GM21381 (cell line): ENCODE measurements around the gene PRDX6.
A peak's percentile ranks its signal among the peaks of the same experiment; 100 is the strongest.
"Not testable (repeated sequence)": the region's sequence is repeated elsewhere in the genome, so short reads cannot be mapped to it uniquely, and the experiment has no call there.

Experiments
- ATAC-seq: cut with Tn5 transposase; IDR thresholded peaks from one replicate; pipeline ENCODE4 v1.9.1; 2021; ENCODE audit warnings: mild to moderate bottlenecking, moderate library complexity; ENCODE audit not compliant: unreplicated experiment

The PRDX6 gene, protein sequence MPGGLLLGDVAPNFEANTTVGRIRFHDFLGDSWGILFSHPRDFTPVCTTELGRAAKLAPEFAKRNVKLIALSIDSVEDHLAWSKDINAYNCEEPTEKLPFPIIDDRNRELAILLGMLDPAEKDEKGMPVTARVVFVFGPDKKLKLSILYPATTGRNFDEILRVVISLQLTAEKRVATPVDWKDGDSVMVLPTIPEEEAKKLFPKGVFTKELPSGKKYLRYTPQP

DNA sequence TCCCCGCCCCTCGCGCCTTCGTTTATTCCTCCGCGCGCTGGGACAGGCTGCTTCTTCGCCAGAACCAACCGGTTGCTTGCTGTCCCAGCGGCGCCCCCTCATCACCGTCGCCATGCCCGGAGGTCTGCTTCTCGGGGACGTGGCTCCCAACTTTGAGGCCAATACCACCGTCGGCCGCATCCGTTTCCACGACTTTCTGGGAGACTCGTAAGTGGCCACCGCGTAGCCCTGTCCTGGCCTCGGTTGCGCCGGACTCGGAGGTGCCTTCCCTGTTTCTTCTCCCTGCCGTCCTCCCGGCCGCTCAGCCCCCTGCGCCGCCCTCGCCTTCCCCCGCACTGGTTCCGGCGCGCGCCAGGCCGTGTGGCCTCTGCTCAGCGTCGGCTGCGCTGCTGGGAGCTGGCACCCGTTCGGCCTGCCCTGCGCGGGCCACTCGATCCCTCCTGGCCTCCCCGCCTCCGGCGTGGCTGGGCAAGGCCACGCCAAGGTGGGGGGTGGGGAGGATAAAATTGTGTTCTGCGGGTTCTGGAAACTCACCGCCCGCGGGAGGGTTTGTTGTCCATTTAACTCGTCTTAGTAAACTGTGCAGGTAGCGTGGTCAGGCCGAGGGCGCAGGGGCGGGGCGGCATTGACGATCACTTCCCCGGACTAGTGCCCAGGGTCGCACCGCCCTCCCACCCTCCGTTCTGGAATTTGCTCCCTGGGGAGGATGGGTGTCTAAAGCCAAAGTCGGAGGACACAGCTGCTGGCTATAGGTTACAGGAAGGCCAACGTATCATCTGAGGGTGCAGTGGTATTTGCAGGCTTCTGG, at the start of gene PRDX6:
Gene PRDX6 (plus strand): TSS at position 50 of the 808 bp plus-strand sequence. CDS start 63 bp downstream, at position 113.
- ATAC-seq, result peak; percentile 56

DNA sequence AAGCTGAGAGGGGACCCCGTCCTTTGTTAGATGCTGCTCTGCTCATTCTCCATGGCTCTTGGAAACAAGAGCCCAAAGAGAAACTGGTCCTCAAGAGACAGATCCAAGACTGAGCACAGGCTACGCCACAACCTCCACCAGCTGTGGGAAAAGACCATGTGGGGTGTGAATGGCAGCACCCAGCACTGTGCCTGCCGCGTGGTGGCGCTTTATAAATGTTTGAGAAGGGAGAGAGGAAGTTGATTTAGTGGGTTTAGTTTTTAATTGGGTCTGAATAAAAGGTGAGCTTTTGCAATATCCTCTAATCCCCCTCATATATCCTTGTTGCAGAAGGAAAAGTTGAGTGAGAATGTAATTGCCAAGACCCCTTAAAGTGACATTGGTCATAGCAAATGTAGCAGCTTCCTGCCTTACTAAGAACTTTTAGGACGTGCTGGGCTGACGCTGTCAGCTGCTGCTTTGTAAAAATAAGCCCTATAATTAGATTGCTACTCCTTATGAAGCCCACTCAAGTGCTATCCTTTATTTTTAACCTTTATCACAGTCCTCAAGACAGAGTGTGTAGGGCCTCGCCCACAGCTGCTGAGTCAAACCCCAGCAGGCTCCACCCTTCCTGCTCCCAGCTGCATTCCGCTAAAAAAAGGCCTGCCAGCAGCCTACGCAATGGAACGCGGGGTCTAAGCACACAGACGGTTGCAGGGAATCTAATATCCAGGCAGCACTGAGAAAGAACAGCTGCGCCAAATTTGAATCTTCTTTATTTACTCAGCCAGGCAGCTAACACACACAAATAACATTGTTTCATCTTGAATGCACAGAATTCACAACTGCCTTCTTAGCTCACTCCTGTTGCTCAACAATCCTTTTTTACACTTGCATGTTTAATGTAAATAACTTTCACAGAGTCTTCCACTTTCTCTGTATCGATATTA, 47.4 kb upstream of the PRDX6 start:
- ATAC-seq, result peak; percentile 74

GRCh38 chr1:173430677-173431303, 46.3 kb upstream of the PRDX6 start:
- ATAC-seq, result no peak

GRCh38 chr1:173431304-173432045, 45.7 kb upstream of the PRDX6 start:
- peak; percentile 66 for ATAC-seq

DNA sequence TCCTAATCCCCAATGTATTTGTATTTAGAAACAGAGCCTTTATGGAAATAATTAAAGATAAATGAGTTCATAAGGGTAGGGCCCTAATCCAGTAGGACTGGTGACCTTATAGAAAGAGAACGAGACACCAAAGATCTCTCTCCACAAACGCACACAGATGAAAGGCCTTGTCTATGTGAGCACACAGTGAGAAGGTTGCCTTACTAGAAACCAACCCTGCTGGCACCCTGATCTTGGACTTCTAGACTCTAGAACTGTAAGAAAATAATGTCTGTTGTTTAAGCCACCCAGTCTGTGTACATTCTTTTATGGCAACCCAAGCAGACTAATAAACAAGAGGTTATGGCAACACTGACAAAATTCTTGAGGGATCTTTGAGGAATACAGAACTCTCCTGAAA, 44.8 kb upstream of the PRDX6 start:
- ATAC-seq, result no peak

- ATAC-seq, result no peak
Measured at GRCh38 chr1:173433751-173434326, 43.3 kb upstream of the PRDX6 start.

DNA sequence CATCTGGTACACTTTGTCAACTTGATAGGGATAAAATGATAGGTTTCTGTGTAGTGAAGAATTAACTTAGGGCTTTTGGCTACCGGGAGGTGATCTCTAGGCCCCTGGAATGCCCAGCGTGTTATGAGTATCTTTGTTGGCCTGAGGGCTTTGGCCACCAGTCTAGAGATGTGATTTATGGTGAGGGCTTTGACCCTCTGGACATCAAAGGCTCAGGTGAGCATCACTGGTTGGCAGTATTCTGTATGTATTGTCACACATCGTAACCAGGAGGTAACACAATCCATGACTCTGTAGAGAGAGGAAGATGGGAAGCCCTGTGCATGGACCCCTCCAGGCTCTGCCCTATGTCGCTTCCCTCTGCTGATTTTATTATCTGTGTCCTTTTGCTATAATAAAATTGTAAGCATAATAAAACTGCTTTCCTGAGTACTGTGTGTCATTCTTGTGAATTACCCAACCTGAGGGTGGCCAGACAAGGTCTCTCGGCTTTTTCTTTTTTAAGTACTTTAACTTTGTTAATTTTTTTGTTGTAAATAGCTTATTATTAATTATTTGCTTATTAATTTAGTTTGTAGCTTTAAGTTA, 40.2 kb upstream of the PRDX6 start:
- ATAC-seq, result no peak

DNA sequence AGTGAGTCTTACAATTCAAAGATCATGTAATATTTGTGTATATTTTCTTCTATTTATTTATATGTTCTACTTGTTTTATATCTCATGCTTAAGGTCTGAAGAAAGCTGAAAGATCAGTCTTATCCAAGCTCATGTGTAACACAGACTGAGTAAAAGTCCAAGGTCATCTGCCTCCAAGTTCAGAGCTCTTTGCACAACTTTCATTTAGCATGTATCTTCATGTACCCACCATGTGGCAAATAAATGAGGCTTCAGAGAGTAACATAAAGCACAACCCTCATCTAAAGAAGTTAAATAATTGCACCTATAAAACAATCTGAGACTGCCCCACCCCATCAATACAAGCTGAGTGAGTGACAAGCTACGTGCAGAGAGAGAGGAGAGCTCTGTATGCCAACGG, 38.5 kb upstream of the PRDX6 start:
- ATAC-seq, result no peak

GRCh38 chr1:173440430-173440829, 36.7 kb upstream of the PRDX6 start:
- no peak for ATAC-seq

DNA sequence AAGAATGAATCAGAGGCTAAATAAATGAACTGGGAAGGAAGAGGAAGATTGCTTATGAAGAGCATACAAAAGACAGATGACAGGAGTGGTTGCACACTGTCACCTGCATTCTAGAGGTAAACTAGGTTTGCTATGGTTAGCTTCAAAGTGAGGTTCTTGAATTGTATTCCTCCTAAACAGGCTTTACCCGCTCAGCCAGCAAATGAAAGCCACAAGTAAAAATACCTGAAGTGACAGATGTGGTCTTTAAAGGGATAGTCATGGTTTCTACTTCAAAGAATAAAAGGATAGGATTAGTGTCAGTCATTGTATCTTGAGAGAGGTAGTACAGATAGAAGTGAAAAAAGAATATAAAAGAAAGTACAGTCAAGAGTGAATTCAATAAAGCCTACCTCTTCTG, 32.4 kb upstream of the PRDX6 start:
- ATAC-seq, result peak; percentile 50

- peak; percentile 32 for ATAC-seq
Measured at GRCh38 chr1:173445164-173445563, 32.0 kb upstream of the PRDX6 start.

DNA sequence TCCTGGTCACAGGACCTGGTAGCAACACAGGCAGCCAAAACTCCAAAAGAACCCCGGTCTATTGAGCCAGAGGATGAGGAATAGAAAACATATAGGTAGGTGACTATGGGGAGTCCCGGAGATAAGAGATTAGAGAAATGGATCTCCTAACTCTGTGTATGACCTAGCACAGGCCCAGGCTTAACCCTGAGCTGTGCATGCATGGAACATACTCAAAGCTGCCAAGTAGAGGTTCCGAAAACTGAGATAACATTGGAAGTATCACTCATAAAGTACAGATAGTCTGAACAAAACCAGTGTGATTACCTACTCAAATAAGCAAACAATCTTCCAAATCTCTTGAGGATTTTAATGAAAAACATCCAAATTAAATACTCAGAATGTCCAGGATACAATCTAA, 31.5 kb upstream of the PRDX6 start:
- no peak for ATAC-seq

- no peak for ATAC-seq
Measured at GRCh38 chr1:173447224-173447623, 29.9 kb upstream of the PRDX6 start.

GRCh38 chr1:173448945-173449344, 28.2 kb upstream of the PRDX6 start:
- no peak for ATAC-seq

- ATAC-seq, result no peak
Measured at GRCh38 chr1:173451981-173452380, 25.2 kb upstream of the PRDX6 start.

DNA sequence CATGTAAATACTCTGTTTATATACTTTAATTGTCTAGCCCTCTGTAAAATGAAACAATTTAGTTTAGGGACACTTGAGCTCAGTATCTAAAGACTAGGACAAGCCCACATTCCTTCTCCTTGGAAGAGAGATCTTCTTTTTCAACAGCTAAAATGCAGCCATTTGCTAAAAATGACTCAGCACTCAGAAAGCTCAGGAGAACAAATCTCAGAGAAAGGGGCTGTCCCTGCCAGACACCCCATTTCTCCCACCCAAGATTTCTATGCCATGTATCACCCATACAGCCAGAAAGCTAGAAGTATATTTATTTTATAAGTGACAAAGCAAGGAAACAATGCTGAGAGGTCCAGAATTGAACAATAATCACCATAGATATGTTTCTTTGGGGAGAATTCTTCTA, 23.2 kb upstream of the PRDX6 start:
- no peak for ATAC-seq

GRCh38 chr1:173454966-173455524, 22.1 kb upstream of the PRDX6 start:
- no peak for ATAC-seq

DNA sequence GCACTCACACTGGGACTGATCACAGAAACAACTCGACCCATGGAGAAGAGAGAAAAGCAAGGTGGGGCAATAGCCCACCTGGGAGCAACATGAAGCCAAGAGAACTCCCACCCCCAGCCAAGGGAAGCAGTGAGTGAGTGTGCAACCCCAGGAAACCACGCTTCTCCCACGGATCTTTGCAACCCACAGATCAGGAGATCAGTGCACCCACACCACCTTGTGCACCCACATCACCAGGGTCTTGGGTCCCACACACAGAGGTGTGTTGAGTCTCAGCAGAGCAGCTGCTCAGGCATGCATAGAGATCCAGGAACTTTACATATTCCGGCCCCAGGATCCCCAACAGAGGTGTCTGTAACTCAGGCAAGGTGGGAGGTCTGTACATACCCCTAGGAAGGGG, 17.2 kb upstream of the PRDX6 start:
- no peak for ATAC-seq

GRCh38 chr1:173462666-173463065, 14.5 kb upstream of the PRDX6 start:
- ATAC-seq, result not testable (repeated sequence)
